HEK293 (cell line): Measurements from ENCODE around the gene PDE11A.

Experiments used
- CTCF ChIA-PET: fragments of 350-600 bp; formaldehyde crosslinking; extraction: SDS; loops from one replicate; lab custom pipeline; 2021; ENCODE audit warnings: antibody characterized with exemption; lab: Yijun Ruan, JAX
- POLR2A ChIA-PET: fragments of 300-600 bp; formaldehyde crosslinking; extraction: SDS; loops from one replicate; lab custom pipeline; 2020; ENCODE audit warnings: antibody characterized with exemption, inconsistent platforms; lab: Yijun Ruan, JAX
- H3K27ac ChIP-seq: fragments of 200-500 bp; sonication (Bioruptor generic); 2 replicates; pipeline ENCODE4 v1.5.1; 2014; ENCODE audit warnings: low read depth, low read length, control low read depth, inconsistent platforms; ENCODE audit errors: extremely low read depth
- H3K36me3 ChIP-seq, 2 experiments: fragments of 200-500 bp in 1 of 2; sonication (Bioruptor generic) in 1 of 2; 1 replicate in 1 of 2; 2 replicates in 1 of 2; pipeline ENCODE4 v1.5.1; 2014 to 2017; ENCODE audit warnings: inconsistent platforms in 2 of 2, low read length in 2 of 2; ENCODE audit not compliant: control insufficient read depth in 2 of 2, insufficient read depth in 1 of 2
- H3K4me1 ChIP-seq: fragments of 200-500 bp; sonication (Bioruptor generic); 2 replicates; pipeline ENCODE4 v1.5.1; 2014; ENCODE audit warnings: mild to moderate bottlenecking, low read length, inconsistent platforms; ENCODE audit not compliant: control insufficient read depth, insufficient read depth
- H3K4me3 ChIP-seq: 2 replicates; pipeline ENCODE4 v1.5.1; 2011; ENCODE audit warnings: low read depth, mild to moderate bottlenecking, control low read depth, low read length, moderate library complexity
- H3K9me3 ChIP-seq: fragments of 200-500 bp; sonication (Bioruptor generic); 2 replicates; pipeline ENCODE4 v1.5.1; 2014; ENCODE audit warnings: low read depth, low read length, inconsistent platforms; ENCODE audit not compliant: control insufficient read depth, insufficient read depth
- FEZF1 ChIP-seq: fragments of 450-650 bp; formaldehyde crosslinking; IDR thresholded peaks from 2 replicates; pipeline ENCODE4 v1.5.1; 2016; ENCODE audit warnings: missing biosample characterization, missing genetic modification characterization
- GLI2 ChIP-seq: fragments of 450-650 bp; formaldehyde crosslinking; IDR thresholded peaks from 2 replicates; pipeline ENCODE4; 2017; ENCODE audit warnings: missing biosample characterization, missing genetic modification characterization, low read depth, borderline replicate concordance
- GLI4 ChIP-seq: fragments of 450-650 bp; formaldehyde crosslinking; IDR thresholded peaks from 2 replicates; pipeline ENCODE4 v1.5.1; 2016; ENCODE audit warnings: missing biosample characterization, missing genetic modification characterization
- GLIS1 ChIP-seq: fragments of 450-650 bp; formaldehyde crosslinking; IDR thresholded peaks from 2 replicates; pipeline ENCODE4 v1.5.1; 2016; ENCODE audit warnings: missing biosample characterization, missing genetic modification characterization
- PRDM1 ChIP-seq: fragments of 450-650 bp; formaldehyde crosslinking; IDR thresholded peaks from 2 replicates; pipeline ENCODE4; 2016; ENCODE audit warnings: missing biosample characterization, missing genetic modification characterization
- SCRT2 ChIP-seq: fragments of 450-650 bp; formaldehyde crosslinking; IDR thresholded peaks from 2 replicates; pipeline ENCODE4 v1.5.1; 2016; ENCODE audit warnings: missing biosample characterization, missing genetic modification characterization
- SP7 ChIP-seq: fragments of 450-650 bp; formaldehyde crosslinking; IDR thresholded peaks from 2 replicates; pipeline ENCODE4 v1.5.1; 2016; ENCODE audit warnings: missing biosample characterization, missing genetic modification characterization
- TCF7L2 ChIP-seq: IDR thresholded peaks from 2 replicates; pipeline ENCODE4 v1.6.1; 2011; ENCODE audit warnings: low read depth, mild to moderate bottlenecking, inconsistent platforms, low read length, moderate library complexity, borderline replicate concordance
- YY1 ChIP-seq: fragments of 450-650 bp; formaldehyde crosslinking; IDR thresholded peaks from 2 replicates; pipeline ENCODE4 v1.5.1; 2018; ENCODE audit warnings: missing biosample characterization, missing genetic modification characterization
- ZEB2 ChIP-seq: fragments of 450-650 bp; formaldehyde crosslinking; IDR thresholded peaks from 2 replicates; pipeline ENCODE4 v1.5.1; 2016; ENCODE audit warnings: missing biosample characterization, missing genetic modification characterization
- ZFP41 ChIP-seq: fragments of 450-650 bp; formaldehyde crosslinking; IDR thresholded peaks from 2 replicates; pipeline ENCODE4 v1.5.1; 2016; ENCODE audit warnings: missing biosample characterization, missing genetic modification characterization, borderline replicate concordance
- ZNF132 ChIP-seq: fragments of 450-650 bp; formaldehyde crosslinking; IDR thresholded peaks from 2 replicates; pipeline ENCODE4 v1.5.1; 2017; ENCODE audit warnings: missing biosample characterization, missing genetic modification characterization, borderline replicate concordance
- ZNF133 ChIP-seq: fragments of 450-650 bp; formaldehyde crosslinking; IDR thresholded peaks from 2 replicates; pipeline ENCODE4 v1.5.1; 2016; ENCODE audit warnings: missing biosample characterization, missing genetic modification characterization
- ZNF157 ChIP-seq: fragments of 450-650 bp; formaldehyde crosslinking; IDR thresholded peaks from 2 replicates; pipeline ENCODE4 v1.5.1; 2016; ENCODE audit warnings: missing biosample characterization, missing genetic modification characterization
- ZNF175 ChIP-seq: fragments of 450-650 bp; formaldehyde crosslinking; IDR thresholded peaks from 2 replicates; pipeline ENCODE4 v1.5.1; 2016; ENCODE audit warnings: missing biosample characterization, missing genetic modification characterization
- ZNF2 ChIP-seq: fragments of 450-650 bp; formaldehyde crosslinking; IDR thresholded peaks from 2 replicates; pipeline ENCODE4 v1.5.1; 2016; ENCODE audit warnings: missing biosample characterization, missing genetic modification characterization
- ZNF223 ChIP-seq: fragments of 450-650 bp; formaldehyde crosslinking; IDR thresholded peaks from 2 replicates; pipeline ENCODE4 v1.5.1; 2016; ENCODE audit warnings: missing biosample characterization, missing genetic modification characterization
- ZNF24 ChIP-seq: fragments of 450-650 bp; formaldehyde crosslinking; IDR thresholded peaks from 2 replicates; pipeline ENCODE4 v1.5.1; 2016; ENCODE audit warnings: missing biosample characterization, missing genetic modification characterization
- ZNF274 ChIP-seq, 2 experiments: fragments of 200-500 bp in 1 of 2; fragments of 450-650 bp in 1 of 2; sonication (Bioruptor generic) in 1 of 2; formaldehyde crosslinking in 1 of 2; IDR thresholded peaks; 2 replicates each; pipeline versions ENCODE4 v1.5.1 to v1.6.1; 2014 to 2016; ENCODE audit warnings: borderline replicate concordance in 1 of 2, inconsistent platforms in 1 of 2, low read length in 1 of 2, missing biosample characterization in 1 of 2, missing genetic modification characterization in 1 of 2
- ZNF311 ChIP-seq: fragments of 450-650 bp; formaldehyde crosslinking; IDR thresholded peaks from 2 replicates; pipeline ENCODE4 v1.5.1; 2017; ENCODE audit warnings: missing biosample characterization, missing genetic modification characterization, borderline replicate concordance
- ZNF37A ChIP-seq: fragments of 450-650 bp; IDR thresholded peaks from 2 replicates; pipeline ENCODE4 v1.5.1; 2018; ENCODE audit warnings: missing biosample characterization, missing genetic modification characterization
- ZNF433 ChIP-seq: fragments of 450-650 bp; formaldehyde crosslinking; IDR thresholded peaks from 2 replicates; pipeline ENCODE4 v1.5.1; 2016; ENCODE audit warnings: missing biosample characterization, missing genetic modification characterization, low read depth
- ZNF501 ChIP-seq: fragments of 450-650 bp; formaldehyde crosslinking; IDR thresholded peaks from 2 replicates; pipeline ENCODE4 v1.5.1; 2016; ENCODE audit warnings: missing biosample characterization, missing genetic modification characterization
- ZNF510 ChIP-seq: fragments of 450-650 bp; formaldehyde crosslinking; IDR thresholded peaks from 2 replicates; pipeline ENCODE4 v1.5.1; 2018; ENCODE audit warnings: mild to moderate bottlenecking, missing genetic modification characterization, missing biosample characterization; ENCODE audit not compliant: insufficient replicate concordance
- ZNF610 ChIP-seq: fragments of 450-650 bp; formaldehyde crosslinking; IDR thresholded peaks from 2 replicates; pipeline ENCODE4 v1.5.1; 2016; ENCODE audit warnings: missing biosample characterization, missing genetic modification characterization, borderline replicate concordance
- ZNF837 ChIP-seq: fragments of 450-650 bp; formaldehyde crosslinking; IDR thresholded peaks from 2 replicates; pipeline ENCODE4 v1.5.1; 2016; ENCODE audit warnings: missing biosample characterization, missing genetic modification characterization
- ZSCAN16 ChIP-seq: fragments of 450-650 bp; formaldehyde crosslinking; IDR thresholded peaks from 2 replicates; pipeline ENCODE4 v1.5.1; 2016; ENCODE audit warnings: missing biosample characterization, missing genetic modification characterization

Gene PDE11A

DNA sequence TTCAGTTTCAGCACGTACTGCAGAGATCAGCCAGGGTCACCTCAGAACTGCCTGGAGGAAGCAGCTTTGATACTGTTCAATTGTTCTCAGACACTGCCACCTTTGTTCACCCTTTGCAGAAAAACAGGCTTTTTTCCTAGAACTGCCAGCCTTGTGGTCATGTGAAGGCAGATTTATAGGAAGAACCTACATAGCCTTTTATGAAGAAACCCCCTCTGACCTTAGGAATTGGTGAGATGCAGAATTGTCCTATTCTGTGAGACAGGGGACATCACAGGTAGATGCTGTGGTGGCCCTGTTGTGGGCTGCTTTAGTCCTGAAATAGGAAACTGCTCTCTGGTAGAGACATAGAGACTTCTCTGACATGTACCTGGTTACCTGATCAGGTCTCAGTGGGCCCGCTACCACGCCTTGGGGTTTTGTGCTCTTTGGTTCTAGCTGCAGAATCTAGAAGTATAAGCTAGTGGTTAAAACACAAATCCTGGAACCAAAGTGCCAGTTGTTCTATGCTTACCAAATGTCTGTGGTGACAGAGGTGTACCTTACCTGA lies 473.4 kb downstream of the PDE11A start:
- POLR2A ChIA-PET: no interaction called here
- H3K27ac ChIP-seq: no peak overlapping the region

DNA sequence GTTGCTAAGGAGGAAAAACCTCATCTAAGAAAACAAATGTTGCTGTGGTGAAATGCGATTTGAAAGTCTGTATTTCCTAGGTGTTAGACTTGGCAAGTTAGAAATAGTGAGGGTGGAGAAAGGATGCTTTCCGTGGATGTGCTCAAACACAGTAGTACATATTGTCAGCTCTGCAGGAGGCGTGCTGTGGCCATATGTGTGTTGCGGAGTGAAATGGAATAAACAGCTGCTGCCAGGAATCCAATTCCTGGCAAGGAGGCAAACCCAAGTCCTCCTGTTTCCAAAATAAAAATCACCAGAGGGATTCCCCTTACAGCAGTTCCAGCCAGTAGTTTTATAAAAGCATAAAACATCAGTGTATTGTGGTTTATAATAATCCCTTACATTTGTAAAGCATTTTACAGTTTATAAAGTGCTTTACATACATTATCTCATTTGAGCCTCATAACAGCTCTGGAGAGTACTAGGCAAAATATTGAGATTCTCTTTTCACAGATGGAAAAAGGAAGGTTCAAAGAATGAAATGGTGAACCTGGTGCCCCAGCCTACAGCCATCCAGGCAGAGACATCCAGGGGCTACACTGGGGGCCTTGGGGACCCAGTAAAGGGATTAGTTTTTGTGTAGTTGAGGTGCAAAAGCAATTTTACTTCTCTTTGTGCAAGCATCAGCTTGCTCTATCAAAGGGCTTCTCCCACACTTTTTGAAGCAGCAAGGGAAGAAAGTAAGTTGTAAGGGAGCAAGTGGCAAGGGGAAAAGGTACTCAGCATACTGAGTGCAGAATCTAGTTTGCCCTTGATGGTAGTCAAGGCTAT lies 474.0 kb downstream of the PDE11A start:
- Histone ChIP-seq H3K4me3 (no peak overlapping the region), H3K36me3 (no peaks in the 10 kb centered on the region), H3K27ac (no peak overlapping the region), H3K4me1 (peaks cover 3% of the 10 kb centered on the region; the same call in 1 of the 2 replicates), H3K9me3 (no peaks in the 10 kb centered on the region)
- POLR2A ChIA-PET: no interaction called here
- TF ChIP-seq ZNF37A (no peak), SP7 (no peak), ZFP41 (tag by site-specific recombination) (no peak), TCF7L2 (no peak), ZNF311 (tag by site-specific recombination) (no peak), ZNF175 (tag by site-specific recombination) (no peak), PRDM1 (tag by site-specific recombination) (0 out of 2 replicates have a peak, but pooled peaks have one; percentile 14), ZNF133 (no peak), ZNF24 (tag by site-specific recombination) (no peak), GLIS1 (tag by site-specific recombination) (peak; percentile 46), ZNF2 (no peak), ZNF274 (IDR thresholded peaks at IDR 0.05; ENCODE audit: low read length) (no peak), ZNF274 (tag by site-specific recombination; IDR thresholded peaks at IDR 0.05; ENCODE audit: borderline replicate concordance) (no peak), ZNF610 (tag by site-specific recombination) (no peak), ZSCAN16 (tag by site-specific recombination) (peak; percentile 35; the same call in 1 of the 2 replicates), FEZF1 (tag by site-specific recombination) (no peak), ZNF223 (tag by site-specific recombination) (no peak), SCRT2 (no peak)
- CTCF ChIA-PET: no interaction called here

More for the DNA sequence above, 473.4 kb downstream of the PDE11A start:
- H3K9me3 ChIP-seq: no peaks in the 10 kb centered on the region
- no peak overlapping the region for H3K4me3 ChIP-seq
- CTCF ChIA-PET: interaction anchor here (1.5 kb wide), 1 partner anchor 264 kb away, joined by 3 read pairs; no protein-coding TSS in a partner anchor
- TF ChIP-seq GLI2 (tag by site-specific recombination) (no peak), ZNF157 (tag by site-specific recombination) (no peak), GLI4 (tag by site-specific recombination) (no peak), ZNF433 (tag by site-specific recombination) (no peak), ZNF501 (tag by site-specific recombination) (no peak), ZNF510 (tag by site-specific recombination) (no peak), ZNF837 (tag by site-specific recombination) (no peak), ZNF132 (no peak), YY1 (tag by site-specific recombination) (no peak), ZEB2 (tag by site-specific recombination) (no peak)
- no peaks in the 10 kb centered on the region for H3K36me3 ChIP-seq
- H3K4me1 ChIP-seq: peaks cover 3% of the 10 kb centered on the region; the same call in 1 of the 2 replicates
